Heart left ventricle (tissue), 16 donors: ENCODE results near the gene GCA. TPM values are rescaled to one million over a fixed set of nuclear protein-coding genes. Genes with fewer than 3 reads are reported as not detected.
A peak's percentile ranks its signal among the peaks of the same experiment; 100 is the strongest.

Source experiments
- ATAC-seq, 4 donors: fragments of 200-7000 bp; cut with Tn5 transposase; one replicate each; pipeline ENCODE4 v1.9.1; 2020 to 2022; ENCODE audit warnings: moderate library complexity in 4 of 4, mild to moderate bottlenecking in 3 of 4, moderate number of reproducible peaks in 1 of 4
- DNase-seq, 5 donors: peaks; one replicate each; pipeline ENCODE4 v3.0.0-alpha.2; 2020
- H3K27ac ChIP-seq, 12 donors: fragments of 200-600 bp; sonication (generic) in 4 of 12; one replicate each; pipeline versions ENCODE4 v1.5.0 to v1.8.0; 2016 to 2022; ENCODE audit warnings: mild to moderate bottlenecking in 2 of 12
- H3K27me3 ChIP-seq, 9 donors: fragments of 200-600 bp; sonication (generic) in 2 of 9; one replicate each; pipeline versions ENCODE4 v1.5.1 to v1.8.0; 2016 to 2022; ENCODE audit warnings: mild to moderate bottlenecking in 3 of 9
- H3K36me3 ChIP-seq, 9 donors: fragments of 200-600 bp; sonication (generic) in 2 of 9; one replicate each; pipeline versions ENCODE4 v1.5.0 to v1.8.0; 2018 to 2022; ENCODE audit warnings: mild to moderate bottlenecking in 2 of 9
- H3K4me1 ChIP-seq, 12 donors: fragments of 200-600 bp; sonication (generic) in 4 of 12; one replicate each; pipeline versions ENCODE4 v1.5.0 to v1.8.0; 2016 to 2022; ENCODE audit warnings: mild to moderate bottlenecking in 3 of 12
- H3K4me3 ChIP-seq, 12 donors: fragments of 200-600 bp; sonication (generic) in 4 of 12; one replicate each; pipeline versions ENCODE4 v1.5.0 to v1.8.0; 2017 to 2022; ENCODE audit warnings: mild to moderate bottlenecking in 9 of 12, moderate library complexity in 4 of 12
- H3K9me3 ChIP-seq, 12 donors: fragments of 200-600 bp; sonication (generic) in 4 of 12; one replicate each; pipeline versions ENCODE4 v1.5.0 to v1.8.0; 2016 to 2022; ENCODE audit warnings: mild to moderate bottlenecking in 1 of 12
- CTCF ChIP-seq, 12 donors: fragments of 200-600 bp; sonication (generic) in 4 of 12; IDR thresholded peaks; one replicate each; pipeline versions ENCODE4 v1.5.0 to v1.8.0; 2018 to 2022; ENCODE audit warnings: antibody characterized with exemption in 12 of 12, mild to moderate bottlenecking in 5 of 12
- POLR2A ChIP-seq, 2 donors: fragments of 450-650 bp; IDR thresholded peaks; one replicate each; pipeline ENCODE4 v1.6.1; 2017; ENCODE audit warnings: antibody characterized with exemption in 2 of 2, mild to moderate bottlenecking in 2 of 2, moderate library complexity in 2 of 2
- WGBS, 4 donors: extraction: QIAGEN DNeasy Blood & Tissue Kit in 2 of 4; methylation state at CpG; one replicate each; pipeline versions ENCODE4 v1.1.5 to v1.1.7; 2013 to 2018; 5-methylcytosine and 5-hydroxymethylcytosine counted together
- intact Hi-C, 10 donors: fragments of 100-400 bp; cut with DNase I; formaldehyde crosslinking; loops; one replicate each; pipeline versions ENCODE4 v1.11.1 to v1.14.2; 2022
- polyA plus RNA-seq, 2 donors: library from polyadenylated mRNA; stranded (reverse); fragments of 200-250 nt; gene quantifications; one replicate each; pipeline ENCODE4 v1.2.3, GENCODE V29; 2013
- total RNA-seq, 9 donors: library from RNA; depleted of rRNA in 2 of 9; stranded (reverse); fragments of >200 nt in 2 of 9; fragmentation: NEBNext Ultra II Directional in 3 of 9; extraction: Animal tissue kit (Norgen Biotek cat#: 25700) in 3 of 9; gene quantifications; one replicate each; pipeline versions ENCODE4 v1.1.0 to v1.2.4, GENCODE V29; 2016 to 2023
- donor health status: ischemic (EF 13 %, LVEDD 7.1; RV severe dilation, severe dysfunction).
- donor health status: healthy with polysubstance abuse.
- donor health status: DM: no; HTN: yes; CAD: no.
- donor health status: DM: no; HTN: no; CAD: no.
- donor health status: ischemic (EF 25% LVEDD 6.9; RV normal size, moderate dysfunction).
- donor health status: ischemic (EF 25% LVEDD 5.7; RV mildly dilated, moderate dysfunction).
- donor health status: healthy.
- donor health status: DM: yes; HTN: yes; CAD: no.
- donor health status: ischemic (EF 35%, LVEDD 5.7; RV mildly dilated, moderate dysfunction).
- donor health status: nonischemic (EF 11% LVEDD 7.7; RV severe dilation, severe dysfunction).
- donor health status: DM: yes; HTN: yes; CAD: no.
- donor health status: PGD.
- donor health status: ischemic (EF 29% LVEDD 5.4; RV normal size, mild dysfunction).
- donor health status: nonischemic (EF 23%, LVEDD 6.1; RV moderate dilation, normal function).

GCA gene
- total and polyA plus RNA-seq, 11 donors: 3.0 to 20.3 (median 6.4) TPM

GRCh38 chr2:162305901-162306300 is 38.0 kb upstream of the GCA start:
- H3K27me3 ChIP-seq: no peaks in the 10 kb centered on the region
- no peak for DNase-seq
- TF ChIP-seq CTCF (IDR thresholded peaks at IDR 0.05) (no peak), POLR2A (IDR thresholded peaks at IDR 0.05) (no peak)
- no peaks in the 10 kb centered on the region for H3K9me3 ChIP-seq
- 89 to 97% (median 94%) methylated on average over 3 of the region's 3 CpGs for WGBS, 4 donors
- H3K27ac ChIP-seq: no peak overlapping the region
- H3K4me3 ChIP-seq: no peak overlapping the region
- peaks cover 0 to 78% (median 38%) of the 10 kb centered on the region in 9 donors for H3K36me3 ChIP-seq
- ATAC-seq: no peak
- H3K4me1 ChIP-seq: peaks cover 0 to 15% (median 0%) of the 10 kb centered on the region in 12 donors
- intact Hi-C loops: loop anchor here in 3 of 10 donors (10.0 kb wide), 2 partner anchors 301 to 721 kb away; no protein-coding TSS in a partner anchor

GRCh38 chr2:162308747-162309503 is 35.0 kb upstream of the GCA start:
- Histone ChIP-seq H3K4me3 (no peak overlapping the region), H3K4me1 (peaks cover 0 to 20% (median 0%) of the 10 kb centered on the region in 12 donors), H3K9me3 (no peaks in the 10 kb centered on the region), H3K36me3 (peaks cover 0 to 66% (median 38%) of the 10 kb centered on the region in 9 donors), H3K27me3 (no peaks in the 10 kb centered on the region), H3K27ac (no peak overlapping the region)
- ATAC-seq (no peak), DNase-seq (no peak)
- 74 to 96% (median 93%) methylated on average over 3 of the region's 3 CpGs for WGBS, 4 donors
- no peak for TF ChIP-seq POLR2A (IDR thresholded peaks at IDR 0.05)
- no peak for TF ChIP-seq CTCF (IDR thresholded peaks at IDR 0.05)
- intact Hi-C loops: loop anchor here in 3 of 10 donors (10.0 kb wide), 2 partner anchors 304 to 724 kb away; no protein-coding TSS in a partner anchor

DNA sequence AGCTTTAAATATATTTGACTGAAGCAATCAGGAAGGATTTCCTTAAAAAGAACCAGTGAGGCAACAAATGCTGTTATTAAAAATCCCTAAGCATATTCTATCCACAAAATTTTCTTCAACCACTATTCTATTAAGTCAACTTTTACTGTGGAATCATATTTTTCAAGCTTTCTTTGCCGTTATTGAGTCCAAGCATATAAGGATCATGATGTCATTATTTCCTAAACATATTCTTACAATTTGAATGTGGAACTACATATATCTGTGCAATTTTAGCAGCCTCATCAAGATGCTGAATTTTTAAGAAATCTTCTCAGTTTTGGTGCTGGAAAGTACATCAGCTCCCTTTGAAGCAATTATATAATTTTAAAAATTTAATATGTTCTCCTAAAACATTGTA is 31.1 kb upstream of the GCA start:
- Histone ChIP-seq H3K4me3 (no peak overlapping the region), H3K9me3 (no peaks in the 10 kb centered on the region), H3K36me3 (peaks cover 0 to 31% (median 11%) of the 10 kb centered on the region in 9 donors), H3K4me1 (peaks cover 0 to 49% (median 4%) of the 10 kb centered on the region in 12 donors), H3K27ac (no peak overlapping the region), H3K27me3 (no peaks in the 10 kb centered on the region)
- intact Hi-C loops: no loop called here
- DNase-seq (no peak), ATAC-seq (no peak)
- whole genome bisulfite sequencing, 4 donors: 75 to 91% (median 83%) methylated on average over 1 of the region's 1 CpG
- TF ChIP-seq POLR2A (IDR thresholded peaks at IDR 0.05) (no peak), CTCF (IDR thresholded peaks at IDR 0.05) (no peak)

DNA sequence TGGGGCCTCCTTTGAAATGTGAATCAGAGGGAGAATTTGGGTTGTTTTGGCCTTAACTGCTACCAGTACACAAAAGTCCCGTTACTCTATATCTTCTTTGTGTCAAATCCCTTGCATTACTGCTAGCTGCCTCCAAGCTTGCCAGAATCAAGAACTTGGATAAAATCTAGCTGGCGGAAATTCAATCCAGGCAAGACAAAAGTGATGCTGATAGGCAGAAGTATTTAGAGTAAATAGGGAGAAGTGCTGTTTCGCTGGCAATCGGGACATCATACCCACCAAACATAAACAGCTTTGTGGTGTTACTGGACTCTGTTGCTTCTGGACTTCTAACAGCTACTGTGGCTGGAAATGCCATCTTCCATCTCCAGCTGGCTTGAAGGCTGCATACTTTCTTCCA is 28.0 kb upstream of the GCA start:
- no peak overlapping the region for H3K27ac ChIP-seq
- peak overlapping the region in 8 of 12 donors; percentile 8 to 95 (median 85) for H3K4me3 ChIP-seq
- no peaks in the 10 kb centered on the region for H3K9me3 ChIP-seq
- no peak for TF ChIP-seq CTCF (IDR thresholded peaks at IDR 0.05)
- no peak for TF ChIP-seq POLR2A (IDR thresholded peaks at IDR 0.05)
- DNase-seq (no peak), ATAC-seq (no peak)
- H3K27me3 ChIP-seq: no peaks in the 10 kb centered on the region
- intact Hi-C loops: loop anchor here in 1 of 10 donors (2.0 kb wide), 1 partner anchor 25 kb away; no protein-coding TSS in a partner anchor
- WGBS, 4 donors: 59 to 83% (median 70%) methylated on average over 4 of the region's 4 CpGs
- peaks cover 0 to 4% (median 0%) of the 10 kb centered on the region in 9 donors for H3K36me3 ChIP-seq
- peaks cover 0 to 72% (median 8%) of the 10 kb centered on the region in 12 donors for H3K4me1 ChIP-seq
